ENCODE results near the gene CKB.

Gene CKB

DNA sequence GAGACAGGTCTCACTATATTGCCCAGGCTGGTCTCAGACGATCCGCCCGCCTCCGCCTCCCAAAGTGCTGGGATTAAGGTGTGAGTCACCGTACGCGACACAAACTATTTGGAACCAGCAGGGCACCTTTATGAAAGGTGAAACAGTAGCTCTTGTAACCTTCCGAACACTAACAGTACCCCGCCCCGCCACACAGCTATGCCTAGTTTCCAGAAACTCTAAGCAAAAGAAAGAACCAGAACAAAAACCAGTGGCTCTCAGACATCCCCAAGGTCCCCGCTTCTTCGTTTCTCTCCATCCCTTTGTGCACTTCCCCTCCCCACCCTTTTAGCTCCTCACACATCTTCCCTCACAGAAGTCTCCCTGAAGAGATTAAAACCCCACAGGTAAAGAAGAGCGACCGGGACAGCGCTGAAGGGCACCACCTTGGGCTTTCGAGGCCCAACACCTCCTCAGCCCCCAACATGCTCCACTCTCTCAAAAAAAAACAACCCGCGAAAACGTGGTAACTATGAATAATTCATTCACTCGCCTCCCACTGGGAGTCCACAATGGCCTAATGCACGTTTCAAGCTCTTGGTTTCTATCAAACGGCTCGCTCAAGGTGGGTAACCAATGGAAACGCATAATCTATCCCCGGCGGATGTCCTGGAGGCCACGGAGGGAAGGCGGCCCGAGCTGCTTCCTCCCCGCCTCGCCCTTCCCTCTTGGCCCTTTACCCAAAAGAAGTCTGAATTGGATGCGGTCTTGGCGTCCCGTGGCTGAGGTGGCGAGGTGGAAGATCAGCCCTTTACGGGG is 39.0 kb upstream of the CKB start:
- H3K27ac ChIP-seq, result no peak overlapping the region
- no peak for DNase-seq (ENCODE audit: low read depth, low spot score)
- peak overlapping the region; percentile 94 for H3K4me3 ChIP-seq
- H3K9me3 ChIP-seq (ENCODE audit: low read depth, low read length), result no peaks in the 10 kb centered on the region
- H3K9ac ChIP-seq (ENCODE audit: insufficient read length), result peak overlapping the region; percentile 94
- no peak for TF ChIP-seq POLR2AphosphoS5 (IDR thresholded peaks at IDR 0.05; ENCODE audit: borderline replicate concordance, low read depth, low read length)
- TF ChIP-seq FOXP2 (optimal IDR thresholded peaks at IDR 0.05; ENCODE audit: control extremely low read depth, extremely low read length, insufficient read depth), result no peak
- no peak for TF ChIP-seq EZH2 (IDR thresholded peaks at IDR 0.05)
- peaks cover 24% of the 10 kb centered on the region for H3K36me3 ChIP-seq (ENCODE audit: insufficient read depth, low read length)

DNA sequence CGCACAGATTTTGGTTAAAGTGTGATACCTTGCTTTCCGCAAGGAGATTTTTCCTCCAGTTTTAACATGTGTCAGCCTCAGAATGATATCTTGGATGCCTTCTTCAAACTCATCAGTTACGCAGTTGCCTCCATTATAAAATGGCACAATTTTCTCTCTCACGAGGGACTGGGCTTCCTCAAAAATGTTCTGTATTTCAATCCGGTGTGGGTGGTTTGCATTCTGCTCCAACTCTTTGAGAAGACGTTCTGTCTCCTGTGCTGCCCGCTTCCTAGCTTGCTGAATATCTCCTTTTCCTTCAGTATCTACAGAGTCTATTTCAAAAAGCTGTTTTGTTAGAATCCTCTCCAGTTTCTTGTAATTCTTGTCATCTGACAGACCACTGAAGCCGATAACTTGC is 38.1 kb upstream of the CKB start:
- H3K9ac ChIP-seq (ENCODE audit: insufficient read length), result peak overlapping the region; percentile 94
- H3K27ac ChIP-seq, result no peak overlapping the region
- TF ChIP-seq FOXP2 (optimal IDR thresholded peaks at IDR 0.05; ENCODE audit: control extremely low read depth, extremely low read length, insufficient read depth), result no peak
- TF ChIP-seq POLR2AphosphoS5 (IDR thresholded peaks at IDR 0.05; ENCODE audit: borderline replicate concordance, low read depth, low read length), result no peak
- no peak for TF ChIP-seq EZH2 (IDR thresholded peaks at IDR 0.05)
- peak overlapping the region; percentile 94 for H3K4me3 ChIP-seq
- H3K36me3 ChIP-seq (ENCODE audit: insufficient read depth, low read length), result peaks cover 24% of the 10 kb centered on the region
- DNase-seq (ENCODE audit: low read depth, low spot score), result no peak
- H3K9me3 ChIP-seq (ENCODE audit: low read depth, low read length), result no peaks in the 10 kb centered on the region

DNA sequence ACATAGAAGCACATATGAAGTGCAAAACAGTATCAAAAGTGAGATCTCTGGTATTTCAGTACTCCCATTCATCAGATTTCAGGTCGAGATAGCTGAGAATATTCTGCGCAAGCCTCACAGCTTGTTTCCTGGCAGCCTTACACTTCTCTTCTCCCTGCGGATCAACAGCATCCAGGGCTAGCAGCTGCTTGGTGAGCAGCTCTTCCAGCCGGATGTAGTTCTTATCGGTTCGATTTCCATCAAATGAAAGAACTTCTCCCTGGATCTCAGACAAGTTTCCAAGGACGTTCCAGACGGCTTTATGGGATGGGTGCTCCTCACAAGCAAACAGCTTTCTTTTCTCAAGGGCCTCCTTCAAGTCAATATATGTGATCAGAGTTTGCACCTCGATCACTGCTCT is 37.1 kb upstream of the CKB start:
- TF ChIP-seq FOXP2 (optimal IDR thresholded peaks at IDR 0.05; ENCODE audit: control extremely low read depth, extremely low read length, insufficient read depth) (no peak), POLR2AphosphoS5 (IDR thresholded peaks at IDR 0.05; ENCODE audit: borderline replicate concordance, low read depth, low read length) (no peak), EZH2 (IDR thresholded peaks at IDR 0.05) (no peak)
- Histone ChIP-seq H3K9me3 (ENCODE audit: low read depth, low read length) (no peaks in the 10 kb centered on the region), H3K36me3 (ENCODE audit: insufficient read depth, low read length) (peaks cover 24% of the 10 kb centered on the region), H3K9ac (ENCODE audit: insufficient read length) (peak overlapping the region; percentile 33), H3K27ac (no peak overlapping the region), H3K4me3 (no peak overlapping the region)
- DNase-seq (ENCODE audit: low read depth, low spot score), result no peak

DNA sequence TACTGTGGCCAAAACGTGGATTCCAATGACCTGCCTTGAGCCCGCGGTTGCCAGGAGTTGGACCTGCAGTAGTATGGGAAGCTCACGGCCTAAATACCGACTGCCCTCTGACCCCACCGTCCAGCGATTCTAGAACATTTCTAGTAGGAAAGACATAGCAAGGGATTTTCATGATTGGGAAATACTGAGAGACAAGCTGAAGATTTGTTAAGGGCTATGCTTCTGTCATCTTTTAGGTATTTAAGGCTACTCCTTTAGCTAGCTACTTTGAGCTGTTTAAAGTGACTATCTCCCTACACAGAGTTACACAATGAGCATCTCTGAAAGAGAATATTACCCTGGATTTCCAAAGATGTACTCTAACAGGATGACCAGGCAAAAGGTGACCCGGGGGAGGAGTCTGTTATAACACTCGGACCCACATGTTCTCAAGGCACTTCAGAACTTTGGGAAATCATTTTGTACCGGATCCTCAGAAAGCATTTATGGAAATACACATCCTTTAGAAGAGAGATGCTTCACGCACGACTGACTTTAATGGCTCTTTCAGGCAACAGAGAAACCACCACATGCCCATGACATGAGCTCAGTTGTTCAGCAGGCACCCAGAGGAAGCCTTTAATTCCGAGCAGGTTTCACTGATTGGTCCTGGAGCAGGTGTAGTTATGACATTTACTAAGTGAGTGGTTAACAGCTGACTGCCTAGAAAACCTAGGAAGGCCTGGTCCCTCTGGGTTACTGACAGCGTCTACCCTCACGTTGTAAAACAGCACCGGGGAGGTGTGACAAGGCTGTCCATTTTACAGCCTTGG is 35.6 kb upstream of the CKB start:
- DNase-seq (ENCODE audit: low read depth, low spot score), result no peak
- no peak overlapping the region for H3K9ac ChIP-seq (ENCODE audit: insufficient read length)
- H3K27ac ChIP-seq, result no peak overlapping the region
- TF ChIP-seq POLR2AphosphoS5 (IDR thresholded peaks at IDR 0.05; ENCODE audit: borderline replicate concordance, low read depth, low read length), result no peak
- TF ChIP-seq FOXP2 (optimal IDR thresholded peaks at IDR 0.05; ENCODE audit: control extremely low read depth, extremely low read length, insufficient read depth), result no peak
- no peak for TF ChIP-seq EZH2 (IDR thresholded peaks at IDR 0.05)
- H3K4me3 ChIP-seq, result no peak overlapping the region
- H3K36me3 ChIP-seq (ENCODE audit: insufficient read depth, low read length), result peaks cover 24% of the 10 kb centered on the region
- no peaks in the 10 kb centered on the region for H3K9me3 ChIP-seq (ENCODE audit: low read depth, low read length)

DNA sequence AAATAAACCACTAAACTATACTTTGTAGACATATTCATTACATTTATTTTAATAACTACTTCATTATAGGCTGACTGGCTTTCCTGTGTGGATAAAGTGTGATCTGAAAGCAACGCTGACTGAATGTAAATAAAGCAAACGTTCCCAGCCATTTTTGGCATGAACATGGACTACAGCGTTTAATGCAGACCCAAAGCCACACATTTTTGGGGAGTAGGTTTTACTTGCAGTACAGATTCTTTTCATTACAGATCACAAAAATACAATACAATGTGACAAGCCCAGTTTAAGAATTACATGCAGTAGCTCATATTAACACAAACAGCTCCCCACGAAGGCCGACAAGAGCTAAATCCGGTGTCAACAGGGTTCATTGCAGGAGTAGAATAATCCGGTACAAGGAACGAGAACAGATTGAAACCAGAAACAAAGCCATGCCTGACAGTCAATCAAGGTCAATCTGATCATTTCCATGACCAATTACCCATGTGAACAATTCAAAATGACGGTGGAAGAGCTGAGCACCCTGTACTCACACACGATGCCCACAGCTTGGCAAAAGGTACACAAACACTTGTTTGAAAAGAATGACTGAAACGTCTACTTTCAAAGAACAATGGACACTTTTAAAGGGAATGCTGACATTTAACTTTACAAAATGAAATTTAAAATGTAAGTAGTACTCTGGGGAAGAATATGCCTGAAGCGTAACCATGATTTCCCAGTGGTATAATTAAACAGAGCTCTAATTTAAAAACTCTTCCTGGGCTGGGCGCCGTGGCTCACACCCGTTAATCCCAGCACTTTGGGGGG is 34.5 kb upstream of the CKB start:
- TF ChIP-seq POLR2AphosphoS5 (IDR thresholded peaks at IDR 0.05; ENCODE audit: borderline replicate concordance, low read depth, low read length), result no peak
- no peak for TF ChIP-seq FOXP2 (optimal IDR thresholded peaks at IDR 0.05; ENCODE audit: control extremely low read depth, extremely low read length, insufficient read depth)
- TF ChIP-seq EZH2 (IDR thresholded peaks at IDR 0.05), result no peak
- Histone ChIP-seq H3K27ac (peak overlapping the region; percentile 44), H3K36me3 (ENCODE audit: insufficient read depth, low read length) (peaks cover 24% of the 10 kb centered on the region), H3K9me3 (ENCODE audit: low read depth, low read length) (no peaks in the 10 kb centered on the region), H3K9ac (ENCODE audit: insufficient read length) (no peak overlapping the region), H3K4me3 (no peak overlapping the region)
- no peak for DNase-seq (ENCODE audit: low read depth, low spot score)

DNA sequence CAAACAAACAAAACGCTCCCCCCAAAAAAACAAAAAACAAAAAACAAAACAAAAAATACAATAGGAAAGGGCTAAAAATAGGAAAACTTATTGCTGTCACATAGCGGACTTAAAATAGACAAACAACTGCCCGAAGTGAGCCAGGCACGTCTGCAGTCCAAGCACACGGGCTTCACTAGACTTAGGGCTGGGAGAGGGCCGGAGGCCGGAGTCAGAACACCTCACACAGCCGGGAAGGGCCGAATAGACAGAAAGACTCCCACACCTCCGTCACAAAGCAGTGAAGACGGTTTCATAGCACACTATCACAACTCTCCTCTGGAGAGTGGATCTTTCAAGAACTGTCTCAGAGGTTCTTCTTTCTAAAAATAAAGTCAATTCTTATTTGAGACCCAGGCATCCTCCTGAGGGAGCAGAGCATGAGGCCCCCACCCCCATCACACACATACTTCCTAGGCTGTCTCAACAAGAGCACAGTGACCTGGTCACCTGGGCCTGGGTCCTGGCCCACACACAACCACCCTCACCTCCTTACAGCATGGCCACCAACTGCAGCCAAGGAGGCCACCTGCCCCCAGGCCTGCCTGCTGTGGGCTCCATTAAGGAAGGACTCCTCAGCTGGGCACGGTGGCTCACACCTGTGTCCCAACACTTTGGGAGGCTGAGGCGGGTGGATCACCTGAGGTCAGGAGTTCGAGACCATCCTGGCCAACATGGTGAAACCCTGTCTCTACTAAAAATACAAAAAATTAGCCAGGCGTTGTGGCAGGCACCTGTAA is 33.1 kb upstream of the CKB start:
- no peak overlapping the region for H3K9ac ChIP-seq (ENCODE audit: insufficient read length)
- H3K9me3 ChIP-seq (ENCODE audit: low read depth, low read length), result no peaks in the 10 kb centered on the region
- peaks cover 22% of the 10 kb centered on the region for H3K36me3 ChIP-seq (ENCODE audit: insufficient read depth, low read length)
- TF ChIP-seq EZH2 (IDR thresholded peaks at IDR 0.05), result no peak
- TF ChIP-seq POLR2AphosphoS5 (IDR thresholded peaks at IDR 0.05; ENCODE audit: borderline replicate concordance, low read depth, low read length), result no peak
- TF ChIP-seq FOXP2 (optimal IDR thresholded peaks at IDR 0.05; ENCODE audit: control extremely low read depth, extremely low read length, insufficient read depth), result no peak
- no peak for DNase-seq (ENCODE audit: low read depth, low spot score)
- H3K27ac ChIP-seq, result no peak overlapping the region
- H3K4me3 ChIP-seq, result no peak overlapping the region

DNA sequence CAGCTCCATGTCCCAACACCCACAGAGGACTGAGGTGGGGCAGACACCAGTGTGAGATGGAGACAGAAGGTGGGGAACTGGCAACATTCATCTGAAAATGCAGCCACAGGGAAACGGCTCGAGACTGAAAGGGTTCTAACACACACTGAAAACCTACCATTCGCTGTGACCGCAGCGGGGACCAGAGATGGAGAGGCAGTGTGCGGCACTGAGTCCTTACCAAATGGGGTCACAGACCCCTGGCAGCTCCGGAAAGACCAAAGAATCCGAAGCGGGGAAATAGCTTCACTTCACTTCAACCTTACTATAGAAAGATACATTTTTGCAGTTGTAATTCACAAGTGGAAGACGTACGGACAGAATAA is 30.2 kb upstream of the CKB start:
- TF ChIP-seq POLR2AphosphoS5 (IDR thresholded peaks at IDR 0.05; ENCODE audit: borderline replicate concordance, low read depth, low read length) (no peak), EZH2 (IDR thresholded peaks at IDR 0.05) (no peak), FOXP2 (optimal IDR thresholded peaks at IDR 0.05; ENCODE audit: control extremely low read depth, extremely low read length, insufficient read depth) (no peak)
- Histone ChIP-seq H3K9me3 (ENCODE audit: low read depth, low read length) (no peaks in the 10 kb centered on the region), H3K9ac (ENCODE audit: insufficient read length) (no peak overlapping the region), H3K27ac (no peak overlapping the region), H3K36me3 (ENCODE audit: insufficient read depth, low read length) (no peaks in the 10 kb centered on the region; the same call in 1 of the 2 replicates), H3K4me3 (no peak overlapping the region)
- no peak for DNase-seq (ENCODE audit: low read depth, low spot score)

Measured in SK-N-MC (cell line).